Activated CD4-positive, alpha-beta T cell treated with anti-CD3 and anti-CD28 coated beads for 1 hour (primary cell): ENCODE measurements around the gene EXD2.
A peak's percentile ranks its signal among the peaks of the same experiment; 100 is the strongest.
"Not testable (repeated sequence)": the region's sequence is repeated elsewhere in the genome, so short reads cannot be mapped to it uniquely, and the experiment has no call there.

Source experiments
- DNase-seq: peaks from one replicate; pipeline ENCODE4 v3.0.0-alpha.2; 2020

The EXD2 gene

GRCh38 chr14:69191340-69192111, at the start of gene EXD2:
TSS of gene EXD2 (plus strand) at chr14:69191498. CDS start at chr14:69209471, 17,973 bp downstream.
- peak; percentile 47 for DNase-seq

GRCh38 chr14:69141550-69141949, 49.7 kb upstream of the EXD2 start:
- no peak for DNase-seq

GRCh38 chr14:69142101-69142500, 49.2 kb upstream of the EXD2 start:
- no peak for DNase-seq

- no peak for DNase-seq
Measured at GRCh38 chr14:69149461-69150244, 41.6 kb upstream of the EXD2 start.

GRCh38 chr14:69151458-69152180, 39.7 kb upstream of the EXD2 start:
- DNase-seq: peak; percentile 72

GRCh38 chr14:69152181-69152901, 39.0 kb upstream of the EXD2 start:
- no peak for DNase-seq

GRCh38 chr14:69152902-69153151, 38.5 kb upstream of the EXD2 start, which contains the start of gene DCAF5:
TSS of gene DCAF5 (minus strand) at chr14:69153119. CDS start at chr14:69152978, 141 bp downstream.
- DNase-seq: peak; percentile 87

- no peak for DNase-seq
Measured at GRCh38 chr14:69153152-69153872, 38.0 kb upstream of the EXD2 start.

GRCh38 chr14:69153873-69154270, 37.4 kb upstream of the EXD2 start:
- no peak for DNase-seq

GRCh38 chr14:69154779-69155178, 36.5 kb upstream of the EXD2 start:
- no peak for DNase-seq

GRCh38 chr14:69156224-69156623, 35.1 kb upstream of the EXD2 start:
- no peak for DNase-seq

GRCh38 chr14:69161590-69161989, 29.7 kb upstream of the EXD2 start:
- DNase-seq: no peak

GRCh38 chr14:69165787-69166186, 25.5 kb upstream of the EXD2 start:
- not testable (repeated sequence) for DNase-seq

- no peak for DNase-seq
Measured at GRCh38 chr14:69170839-69171238, 20.5 kb upstream of the EXD2 start.

GRCh38 chr14:69171569-69171968, 19.7 kb upstream of the EXD2 start:
- no peak for DNase-seq

GRCh38 chr14:69175130-69175529, 16.2 kb upstream of the EXD2 start:
- no peak for DNase-seq

GRCh38 chr14:69181491-69181890, 9.8 kb upstream of the EXD2 start:
- no peak for DNase-seq

- DNase-seq: not testable (repeated sequence)
Measured at GRCh38 chr14:69182580-69182979, 8.7 kb upstream of the EXD2 start.

GRCh38 chr14:69183735-69184134, 7.6 kb upstream of the EXD2 start:
- DNase-seq: no peak

- no peak for DNase-seq
Measured at GRCh38 chr14:69190191-69190590, 1.1 kb upstream of the EXD2 start.

GRCh38 chr14:69193721-69194120, 2.4 kb downstream of the EXD2 start:
- no peak for DNase-seq

- no peak for DNase-seq
Measured at GRCh38 chr14:69199786-69200185, 8.5 kb downstream of the EXD2 start.
